Stimulated activated effector memory CD8-positive, alpha-beta T cell treated with anti-CD3 and anti-CD28 coated beads, Interleukin-12 subunit alpha, Interleukin-12 subunit beta, amount 100 ng/mL, for 72 hours (primary cell): ENCODE results near the gene SLC8A2.

Experiments
- ATAC-seq: fragments of 150-1000 bp; cut with Tn5 transposase; 2 replicates; pipeline ENCODE4 v1.10.0; 2021
- DNase-seq, 2 donors: peaks; one replicate each; pipeline ENCODE4 v3.0.0; 2021 to 2022; ENCODE audit warnings: low spot score in 2 of 2
- H3K27ac Mint-ChIP-seq: one replicate; pipeline ENCODE4 v1.8.0; 2022; ENCODE audit warnings: mild to moderate bottlenecking, mixed read lengths
- H3K36me3 Mint-ChIP-seq: one replicate; pipeline ENCODE4 v1.8.0; 2022; ENCODE audit warnings: mild to moderate bottlenecking, mixed read lengths
- H3K4me1 Mint-ChIP-seq: one replicate; pipeline ENCODE4 v1.8.0; 2022; ENCODE audit warnings: mixed read lengths
- H3K4me3 Mint-ChIP-seq: one replicate; pipeline ENCODE4 v1.8.0; 2022; ENCODE audit warnings: mild to moderate bottlenecking, mixed read lengths
- H3K9me3 Mint-ChIP-seq: one replicate; pipeline ENCODE4 v1.8.0; 2022; ENCODE audit warnings: mixed read lengths

Gene SLC8A2

DNA sequence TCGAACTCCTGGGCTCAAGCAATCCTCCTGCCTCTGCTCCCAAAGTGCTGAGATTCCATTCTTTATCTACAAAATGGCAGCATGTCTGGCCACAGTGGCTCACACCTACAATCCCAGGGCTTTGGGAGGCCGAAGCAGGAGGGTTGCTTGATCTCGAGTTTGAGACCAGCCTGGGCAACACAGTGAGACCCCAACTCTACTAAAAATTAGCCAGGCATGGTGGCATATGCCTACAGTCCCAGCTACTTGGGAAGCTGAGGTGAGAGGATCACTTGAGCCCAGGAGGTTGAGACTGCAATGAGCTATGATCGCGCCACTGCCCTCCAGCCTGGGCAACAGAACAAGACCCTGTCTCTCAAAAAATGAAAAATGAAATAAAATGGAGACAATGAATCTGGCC is 37.0 kb upstream of the SLC8A2 start:
- Mint-ChIP-seq H3K36me3 (peaks cover 28% of the 10 kb centered on the region), H3K9me3 (no peaks in the 10 kb centered on the region), H3K27ac (peak overlapping the region; percentile 72), H3K4me3 (no peak overlapping the region), H3K4me1 (peaks cover 55% of the 10 kb centered on the region)
- DNase-seq = no peak
- ATAC-seq = no peak

GRCh38 chr19:47507924-47508553 is 36.3 kb upstream of the SLC8A2 start:
- H3K4me1 Mint-ChIP-seq = peaks cover 49% of the 10 kb centered on the region
- H3K9me3 Mint-ChIP-seq = no peaks in the 10 kb centered on the region
- no peak overlapping the region for H3K4me3 Mint-ChIP-seq
- H3K27ac Mint-ChIP-seq = peak overlapping the region; percentile 83
- H3K36me3 Mint-ChIP-seq = peaks cover 27% of the 10 kb centered on the region
- DNase-seq (no peak), ATAC-seq (no peak)

DNA sequence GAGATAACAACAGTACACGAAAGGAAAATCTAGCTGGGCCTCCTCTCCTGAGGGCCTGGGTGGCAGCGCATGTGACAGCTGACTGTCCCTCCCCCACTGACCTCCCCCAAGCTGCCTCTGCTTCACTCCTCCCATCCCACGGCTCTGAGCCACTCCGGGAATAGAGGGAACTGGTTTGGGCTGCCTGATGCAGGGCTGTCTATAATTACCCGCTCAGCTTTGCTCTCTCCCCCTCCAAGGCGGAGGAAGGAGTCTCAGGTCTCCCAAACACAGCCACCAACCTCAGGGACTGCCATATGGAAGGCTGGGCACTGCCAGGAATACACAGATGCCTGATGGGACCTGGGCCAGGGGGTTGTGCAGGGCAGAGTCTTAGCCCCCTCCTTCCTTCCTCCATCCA is 35.3 kb upstream of the SLC8A2 start:
- peaks cover 38% of the 10 kb centered on the region for H3K4me1 Mint-ChIP-seq

GRCh38 chr19:47506459-47506858 is 34.8 kb upstream of the SLC8A2 start:
- H3K9me3 Mint-ChIP-seq = no peaks in the 10 kb centered on the region
- peaks cover 33% of the 10 kb centered on the region for H3K4me1 Mint-ChIP-seq
- peaks cover 43% of the 10 kb centered on the region for H3K36me3 Mint-ChIP-seq
- DNase-seq (no peak), ATAC-seq (no peak)
- peak overlapping the region; percentile 83 for H3K27ac Mint-ChIP-seq
- H3K4me3 Mint-ChIP-seq = no peak overlapping the region

More for the DNA sequence above, 35.3 kb upstream of the SLC8A2 start:
- Mint-ChIP-seq H3K9me3 (no peaks in the 10 kb centered on the region), H3K4me3 (no peak overlapping the region), H3K36me3 (peaks cover 38% of the 10 kb centered on the region), H3K27ac (peak overlapping the region; percentile 83)
- no peak for DNase-seq
- no peak for ATAC-seq

- H3K4me1 Mint-ChIP-seq = peaks cover 23% of the 10 kb centered on the region
- ATAC-seq (no peak), DNase-seq (no peak)
- peaks cover 49% of the 10 kb centered on the region for H3K36me3 Mint-ChIP-seq
- H3K9me3 Mint-ChIP-seq = no peaks in the 10 kb centered on the region
- no peak overlapping the region for H3K4me3 Mint-ChIP-seq
- no peak overlapping the region for H3K27ac Mint-ChIP-seq
Observed at GRCh38 chr19:47505506-47505905, 33.8 kb upstream of the SLC8A2 start.

GRCh38 chr19:47503826-47504150 is 32.1 kb upstream of the SLC8A2 start:
- Mint-ChIP-seq H3K9me3 (no peaks in the 10 kb centered on the region), H3K27ac (peak overlapping the region; percentile 50), H3K36me3 (peaks cover 57% of the 10 kb centered on the region), H3K4me3 (no peak overlapping the region), H3K4me1 (peaks cover 19% of the 10 kb centered on the region)
- ATAC-seq (no peak), DNase-seq (no peak)

DNA sequence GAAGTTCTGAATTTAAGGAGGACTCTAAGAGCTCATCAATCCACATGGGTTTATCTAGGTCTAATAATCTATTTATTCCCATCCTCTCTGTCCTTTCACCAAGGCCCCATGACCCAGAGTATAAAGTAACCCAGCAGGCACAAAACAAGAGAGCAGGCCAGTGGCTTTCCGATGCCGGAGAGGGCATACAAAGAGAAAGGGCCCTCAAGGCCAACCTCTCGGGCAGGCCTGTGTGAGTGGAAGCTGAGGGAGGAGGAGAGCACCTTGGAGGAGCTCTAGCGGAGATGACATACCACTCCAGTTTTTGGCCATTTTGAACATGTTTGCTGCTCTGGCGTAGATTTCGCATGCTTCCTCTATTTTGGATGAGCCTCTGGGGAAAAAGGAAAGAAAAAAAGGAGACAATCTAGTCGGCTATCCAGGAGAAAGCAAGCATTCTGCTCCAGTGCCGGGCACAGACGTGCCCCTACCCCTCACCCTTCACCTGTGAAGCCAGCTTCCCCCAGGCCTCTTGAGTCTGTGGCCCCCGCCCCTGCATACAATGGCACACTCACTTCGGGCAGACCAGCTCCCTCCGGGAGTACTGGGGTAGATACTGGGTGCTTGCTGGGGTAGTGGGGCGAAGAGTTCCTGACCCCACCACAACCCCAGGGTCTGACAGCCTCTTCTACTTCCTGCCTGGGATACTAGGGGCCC is 31.6 kb upstream of the SLC8A2 start:
- H3K36me3 Mint-ChIP-seq = peaks cover 57% of the 10 kb centered on the region
- no peak for ATAC-seq

DNA sequence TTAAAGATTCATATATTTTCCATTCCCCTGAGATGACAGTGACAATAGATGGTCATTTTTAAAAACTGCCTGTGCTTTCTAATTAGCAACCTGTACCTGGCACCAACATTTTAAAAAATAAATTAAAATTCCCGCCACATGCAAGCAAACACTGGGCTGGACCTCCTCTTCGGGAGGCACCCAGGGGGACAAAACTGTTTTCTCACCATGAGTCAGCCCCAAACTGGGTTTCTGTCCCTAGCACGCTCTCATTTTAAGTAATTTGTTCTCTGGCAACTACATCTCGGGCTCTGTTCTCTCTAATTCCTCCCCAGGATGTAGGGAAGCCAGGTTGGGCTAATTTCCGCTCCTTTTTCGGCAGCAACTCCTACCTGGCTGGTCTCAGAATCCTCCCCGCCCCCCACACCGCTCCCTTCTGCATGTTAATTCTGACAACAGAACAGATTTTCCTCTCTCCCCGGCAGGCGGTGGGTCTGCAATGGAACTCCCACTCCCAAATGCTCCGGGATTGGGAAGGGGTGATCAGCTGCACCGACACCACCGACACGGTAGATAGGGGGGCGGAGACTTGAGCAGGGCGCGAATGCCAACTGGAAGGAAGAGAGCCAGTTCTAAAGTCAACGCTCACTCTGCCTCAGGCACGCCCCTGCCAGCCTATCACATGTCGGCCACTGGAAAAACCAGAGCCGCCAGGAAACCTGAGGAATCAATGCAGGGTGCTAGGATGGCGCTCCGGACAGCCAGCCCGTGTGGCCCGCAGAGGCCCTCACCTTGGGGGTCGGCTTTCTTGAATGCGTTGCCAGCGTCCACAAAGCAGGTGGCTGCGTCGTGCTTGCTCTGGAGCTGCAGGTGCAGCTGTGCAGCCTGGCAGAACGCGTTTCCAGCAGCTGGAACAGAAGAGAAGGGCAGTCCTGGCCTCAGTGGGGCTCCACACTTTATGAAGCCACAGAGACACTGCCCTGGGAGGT is 28.5 kb upstream of the SLC8A2 start:
- H3K9me3 Mint-ChIP-seq = no peaks in the 10 kb centered on the region
- H3K4me1 Mint-ChIP-seq = peaks cover 13% of the 10 kb centered on the region
- H3K36me3 Mint-ChIP-seq = peaks cover 46% of the 10 kb centered on the region
- no peak for ATAC-seq
- H3K4me3 Mint-ChIP-seq = no peak overlapping the region
- peak overlapping the region; percentile 68 for H3K27ac Mint-ChIP-seq
- DNase-seq = no peak

More for the DNA sequence above, 31.6 kb upstream of the SLC8A2 start:
- Mint-ChIP-seq H3K27ac (peak overlapping the region; percentile 50), H3K4me1 (peaks cover 19% of the 10 kb centered on the region), H3K9me3 (no peaks in the 10 kb centered on the region), H3K4me3 (no peak overlapping the region)
- DNase-seq = no peak

- H3K36me3 Mint-ChIP-seq = peaks cover 42% of the 10 kb centered on the region
- no peak for ATAC-seq
- peaks cover 13% of the 10 kb centered on the region for H3K4me1 Mint-ChIP-seq
- DNase-seq = no peak
- no peak overlapping the region for H3K4me3 Mint-ChIP-seq
- no peaks in the 10 kb centered on the region for H3K9me3 Mint-ChIP-seq
- peak overlapping the region; percentile 76 for H3K27ac Mint-ChIP-seq
Observed at GRCh38 chr19:47499371-47499770, 27.7 kb upstream of the SLC8A2 start.

GRCh38 chr19:47498561-47498960 is 26.9 kb upstream of the SLC8A2 start:
- DNase-seq = no peak
- H3K36me3 Mint-ChIP-seq = peaks cover 34% of the 10 kb centered on the region
- no peak for ATAC-seq
- H3K4me3 Mint-ChIP-seq = no peak overlapping the region
- peaks cover 13% of the 10 kb centered on the region for H3K4me1 Mint-ChIP-seq
- peak overlapping the region; percentile 76 for H3K27ac Mint-ChIP-seq
- no peaks in the 10 kb centered on the region for H3K9me3 Mint-ChIP-seq

GRCh38 chr19:47497821-47498520 is 26.3 kb upstream of the SLC8A2 start:
- no peak for ATAC-seq
- H3K4me3 Mint-ChIP-seq = no peak overlapping the region
- DNase-seq = no peak
- peaks cover 13% of the 10 kb centered on the region for H3K4me1 Mint-ChIP-seq
- no peak overlapping the region for H3K27ac Mint-ChIP-seq
- no peaks in the 10 kb centered on the region for H3K9me3 Mint-ChIP-seq
- peaks cover 29% of the 10 kb centered on the region for H3K36me3 Mint-ChIP-seq

DNA sequence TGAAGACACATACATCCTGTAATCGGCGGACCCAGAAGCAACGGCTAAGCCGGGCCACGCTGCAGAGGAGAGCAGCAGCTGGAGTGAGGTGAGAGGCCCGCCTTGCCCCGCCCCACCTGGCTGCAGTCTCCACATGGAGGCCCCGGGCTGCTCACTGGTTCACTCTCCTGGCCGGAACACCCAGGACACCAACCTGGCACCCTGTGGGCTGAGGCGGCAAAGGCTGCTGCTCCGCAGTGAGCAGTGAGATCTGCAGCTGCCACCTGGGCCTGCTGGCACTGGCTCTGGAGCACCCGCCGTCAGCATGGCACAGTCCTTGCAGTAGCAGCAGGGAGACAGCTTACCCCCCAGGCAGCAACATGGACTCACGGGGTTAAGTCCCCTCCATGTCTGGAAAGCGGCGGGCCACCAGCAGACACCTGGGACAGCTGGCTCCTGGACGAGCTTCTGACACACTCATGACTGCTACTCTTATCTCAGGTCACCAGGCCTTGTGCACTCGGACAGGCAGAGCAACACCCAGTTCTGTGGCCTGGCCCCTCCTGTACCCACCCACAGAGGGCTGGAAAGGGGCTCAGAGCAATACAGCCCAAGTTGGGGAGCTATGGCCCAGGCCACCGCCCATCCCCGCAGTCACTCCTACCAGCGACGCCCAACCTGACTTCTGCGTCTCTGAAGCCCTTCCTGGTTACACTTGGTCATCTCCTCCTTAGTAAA is 25.5 kb upstream of the SLC8A2 start:
- H3K9me3 Mint-ChIP-seq = no peaks in the 10 kb centered on the region
- H3K4me3 Mint-ChIP-seq = no peak overlapping the region
- no peak for DNase-seq
- H3K36me3 Mint-ChIP-seq = peaks cover 21% of the 10 kb centered on the region
- peaks cover 13% of the 10 kb centered on the region for H3K4me1 Mint-ChIP-seq
- H3K27ac Mint-ChIP-seq = no peak overlapping the region
- no peak for ATAC-seq

- H3K36me3 Mint-ChIP-seq = peaks cover 13% of the 10 kb centered on the region
- no peak overlapping the region for H3K4me3 Mint-ChIP-seq
- ATAC-seq = no peak
- no peak for DNase-seq
- H3K4me1 Mint-ChIP-seq = peaks cover 13% of the 10 kb centered on the region
- no peaks in the 10 kb centered on the region for H3K9me3 Mint-ChIP-seq
- peak overlapping the region; percentile 76 for H3K27ac Mint-ChIP-seq
Observed at GRCh38 chr19:47495478-47496372, 24.0 kb upstream of the SLC8A2 start.

DNA sequence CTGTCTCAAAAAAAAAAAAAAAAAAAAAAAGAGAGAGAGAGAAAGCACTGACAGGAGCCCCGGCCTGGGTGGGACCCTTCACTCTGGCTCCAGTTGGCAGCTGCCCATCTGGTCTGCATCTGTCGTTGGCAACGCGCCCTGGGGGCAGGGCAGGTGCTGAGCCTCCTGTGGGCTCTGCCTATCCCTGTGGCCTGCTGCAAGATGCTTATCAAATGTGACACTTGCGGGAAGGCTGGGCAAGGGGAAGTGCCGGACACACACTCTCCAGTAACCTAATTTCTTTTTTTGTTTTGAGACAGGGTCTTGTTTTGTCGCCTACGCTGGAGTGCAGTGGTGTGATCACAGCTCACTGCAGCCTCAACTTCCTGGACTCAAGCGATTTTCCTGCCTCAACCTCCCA is 23.0 kb upstream of the SLC8A2 start:
- Mint-ChIP-seq H3K9me3 (no peaks in the 10 kb centered on the region), H3K27ac (no peak overlapping the region), H3K36me3 (peaks cover 11% of the 10 kb centered on the region), H3K4me3 (no peak overlapping the region), H3K4me1 (peaks cover 12% of the 10 kb centered on the region)
- DNase-seq (no peak), ATAC-seq (no peak)
